OCI-LY7 (cell line): ENCODE measurements around the gene KLHL3.

Experiments
- CTCF ChIP-seq: fragments of 200-600 bp; sonication (generic); conservative IDR thresholded peaks from 2 replicates; pipeline ENCODE4 v1.5.1; 2014; ENCODE audit warnings: mild to moderate bottlenecking, antibody characterized with exemption, low read length, moderate library complexity, mixed read lengths
- EZH2phosphoT487 ChIP-seq: fragments of 200-600 bp; sonication (generic); IDR thresholded peaks from 2 replicates; pipeline ENCODE4 v1.6.1; 2018; ENCODE audit warnings: low read depth, borderline replicate concordance, mild to moderate bottlenecking, mixed run types, antibody characterized with exemption, low read length, moderate library complexity, mixed read lengths

GRCh38 chr5:137604348-137605095, 131.4 kb downstream of the KLHL3 start:
- no peak for TF ChIP-seq CTCF
- TF ChIP-seq EZH2phosphoT487, result no peak
